HepG2 (cell line): ENCODE results near the gene CTDSP1. TPM values are rescaled to one million over a fixed set of nuclear protein-coding genes. Genes with fewer than 3 reads are reported as not detected.

ENCODE experiments used
- ATF1 ChIP-seq: IDR thresholded peaks from 2 replicates; pipeline ENCODE4 v1.6.1; 2016; ENCODE audit warnings: mild to moderate bottlenecking, control low read depth
- FOXK2 ChIP-seq: fragments of 450-650 bp; IDR thresholded peaks from 2 replicates; pipeline ENCODE4 v1.6.1; 2016
- HMGA1 ChIP-seq: sonication (generic); formaldehyde crosslinking; conservative IDR thresholded peaks from 2 replicates; pipeline ENCODE4 v1.4.0; 2020; ENCODE audit warnings: missing genetic modification reagents
- KDM1A ChIP-seq: IDR thresholded peaks from 2 replicates; pipeline ENCODE4 v1.6.1; 2016; ENCODE audit warnings: missing compliant biosample characterization
- KDM5A ChIP-seq: fragments of 200-600 bp; sonication (generic); IDR thresholded peaks from 2 replicates; pipeline ENCODE4 v1.7.0; 2018; ENCODE audit warnings: antibody characterized with exemption, mild to moderate bottlenecking, low read length, borderline replicate concordance
- MIER3 ChIP-seq: IDR thresholded peaks from 2 replicates; pipeline ENCODE4 v1.6.1; 2016; ENCODE audit warnings: missing compliant biosample characterization, borderline replicate concordance
- NFE2L1 ChIP-seq: sonication (generic); formaldehyde crosslinking; IDR thresholded peaks from 2 replicates; pipeline ENCODE4 v1.4.0; 2020; ENCODE audit warnings: missing genetic modification reagents, mild to moderate bottlenecking, borderline replicate concordance
- NR2C2 ChIP-seq: sonication (generic); formaldehyde crosslinking; IDR thresholded peaks from 2 replicates; pipeline ENCODE4 v1.4.0; 2020; ENCODE audit warnings: missing genetic modification reagents, mild to moderate bottlenecking, moderate library complexity, borderline replicate concordance
- NR2F2 ChIP-seq: IDR thresholded peaks from 2 replicates; pipeline ENCODE4 v1.6.1; 2012; ENCODE audit warnings: low read depth, inconsistent platforms, borderline replicate concordance
- PPARG ChIP-seq: conservative IDR thresholded peaks from 2 replicates; pipeline ENCODE4 v1.6.1; 2016; ENCODE audit warnings: missing biosample characterization, missing genetic modification reagents
- TP53 ChIP-seq: sonication (generic); formaldehyde crosslinking; conservative IDR thresholded peaks from 2 replicates; pipeline ENCODE4 v1.4.0; 2020; ENCODE audit warnings: missing genetic modification reagents
- ZFP36L1 ChIP-seq: sonication (generic); formaldehyde crosslinking; IDR thresholded peaks from 2 replicates; pipeline ENCODE4 v1.8.0; 2022; ENCODE audit warnings: mild to moderate bottlenecking, missing genetic modification reagents, moderate library complexity
- ZMAT3 ChIP-seq: sonication (generic); formaldehyde crosslinking; conservative IDR thresholded peaks from 2 replicates; pipeline ENCODE4 v1.7.0; 2021; ENCODE audit warnings: missing genetic modification reagents
- ZMYM4 ChIP-seq: sonication (generic); formaldehyde crosslinking; IDR thresholded peaks from 2 replicates; pipeline ENCODE4 v1.8.1; 2023; ENCODE audit warnings: mild to moderate bottlenecking, missing genetic modification reagents
- ZNF34 ChIP-seq: sonication (generic); formaldehyde crosslinking; IDR thresholded peaks from 2 replicates; pipeline ENCODE4 v1.4.0; 2020; ENCODE audit warnings: mild to moderate bottlenecking, missing genetic modification reagents, borderline replicate concordance
- ZNF749 ChIP-seq: sonication (generic); formaldehyde crosslinking; IDR thresholded peaks from 2 replicates; pipeline ENCODE4 v1.8.0; 2022; ENCODE audit warnings: mild to moderate bottlenecking, missing genetic modification reagents, moderate library complexity, borderline replicate concordance
- polyA plus RNA-seq, 8 experiments: library from polyadenylated mRNA; depleted of rRNA in 3 of 8; stranded (reverse) in 7 of 8; unstranded in 1 of 8; fragments of >200 nt; fragmentation: Illumina TruSeq in 4 of 8; extraction: Trizol in 4 of 8; gene quantifications; 2 replicates each; pipeline versions ENCODE4 v1.2.1 to v1.2.3, GENCODE V29; 2011 to 2016; ENCODE audit warnings: low read depth in 4 of 8, missing spikeins in 1 of 8, mixed read lengths in 1 of 8; ENCODE audit not compliant: insufficient read depth in 1 of 8
- total RNA-seq, 5 experiments: library from RNA; depleted of rRNA; stranded (reverse); fragments of >200 nt; fragmentation: Illumina TruSeq; extraction: Trizol; gene quantifications; 2 replicates each; pipeline ENCODE4 v1.2.3, GENCODE V29; 2016; ENCODE audit warnings: low read depth in 1 of 5
- TF ChIP-seq, protein P1 (sequence below): sonication (generic); formaldehyde crosslinking; conservative IDR thresholded peaks from 2 replicates; pipeline ENCODE4 v1.8.1; 2023; ENCODE audit warnings: missing genetic modification reagents
- TF ChIP-seq, protein P2 (sequence below): IDR thresholded peaks from 2 replicates; pipeline ENCODE4 v1.6.1; 2016; ENCODE audit warnings: low read depth, borderline replicate concordance
- TF ChIP-seq, protein P3 (sequence below): sonication (generic); formaldehyde crosslinking; IDR thresholded peaks from 2 replicates; pipeline ENCODE4 v1.4.0; 2020; ENCODE audit warnings: mild to moderate bottlenecking, missing genetic modification reagents, borderline replicate concordance
- TF ChIP-seq, protein P4 (sequence below): sonication (generic); formaldehyde crosslinking; IDR thresholded peaks from 2 replicates; pipeline ENCODE4 v1.8.1; 2023; ENCODE audit warnings: missing genetic modification reagents, mild to moderate bottlenecking, borderline replicate concordance
- TF ChIP-seq, protein P5 (sequence below): sonication (generic); formaldehyde crosslinking; IDR thresholded peaks from 2 replicates; pipeline ENCODE4 v1.4.0; 2020; ENCODE audit warnings: missing genetic modification reagents
- TF ChIP-seq, protein P6 (sequence below): sonication (generic); formaldehyde crosslinking; IDR thresholded peaks from 2 replicates; pipeline ENCODE4 v1.5.0; 2020; ENCODE audit warnings: missing genetic modification reagents

Gene CTDSP1
- total and polyA plus RNA-seq, 2 of the 13 experiments (the other 11 are each of a cell fraction or from before 2014, with no cell fraction given), result 91.0 to 268 TPM

DNA sequence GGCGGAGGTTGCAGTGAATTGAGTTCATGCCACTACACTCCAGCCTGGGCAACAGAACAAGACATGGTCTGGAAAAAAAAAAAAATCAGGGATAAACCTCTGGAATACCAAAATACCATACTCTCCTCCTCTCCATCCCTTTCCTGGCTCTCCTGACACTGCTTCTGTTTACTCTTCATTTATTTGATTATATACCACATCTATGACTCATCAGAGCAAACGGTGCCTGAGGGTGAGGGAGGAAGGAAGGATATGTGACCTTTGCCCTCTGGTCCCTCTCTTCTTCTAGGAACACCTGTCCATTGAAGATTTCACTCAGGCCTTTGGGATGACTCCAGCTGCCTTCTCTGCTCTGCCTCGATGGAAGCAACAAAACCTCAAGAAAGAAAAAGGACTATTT is 49.3 kb downstream of the CTDSP1 start (continued):
- TF ChIP-seq ZFP36L1 (no peak), ZMYM4 (no peak), NFE2L1 (CRISPR knock-in tag) (no peak), NR2C2 (peak; percentile 74), KDM5A (no peak; the same call in 1 of the 2 replicates), PPARG (no peak; the same call in 1 of the 2 replicates), FOXK2 (no peak), TP53 (no peak), ZMAT3 (CRISPR knock-in tag) (0 out of 2 replicates have a peak, but pooled peaks have one; percentile 27), NR2F2 (peak; percentile 59), ATF1 (CRISPR knock-in tag) (peak; percentile 35; the same call in 1 of the 2 replicates), ZNF34 (no peak), MIER3 (CRISPR knock-in tag) (no peak), HMGA1 (no peak), ZNF749 (CRISPR knock-in tag) (no peak), KDM1A (0 out of 2 replicates have a peak, but pooled peaks have one; percentile 29)
- TF ChIP-seq, protein P1, sequence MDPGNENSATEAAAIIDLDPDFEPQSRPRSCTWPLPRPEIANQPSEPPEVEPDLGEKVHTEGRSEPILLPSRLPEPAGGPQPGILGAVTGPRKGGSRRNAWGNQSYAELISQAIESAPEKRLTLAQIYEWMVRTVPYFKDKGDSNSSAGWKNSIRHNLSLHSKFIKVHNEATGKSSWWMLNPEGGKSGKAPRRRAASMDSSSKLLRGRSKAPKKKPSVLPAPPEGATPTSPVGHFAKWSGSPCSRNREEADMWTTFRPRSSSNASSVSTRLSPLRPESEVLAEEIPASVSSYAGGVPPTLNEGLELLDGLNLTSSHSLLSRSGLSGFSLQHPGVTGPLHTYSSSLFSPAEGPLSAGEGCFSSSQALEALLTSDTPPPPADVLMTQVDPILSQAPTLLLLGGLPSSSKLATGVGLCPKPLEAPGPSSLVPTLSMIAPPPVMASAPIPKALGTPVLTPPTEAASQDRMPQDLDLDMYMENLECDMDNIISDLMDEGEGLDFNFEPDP, result no peak
- TF ChIP-seq, protein P2, sequence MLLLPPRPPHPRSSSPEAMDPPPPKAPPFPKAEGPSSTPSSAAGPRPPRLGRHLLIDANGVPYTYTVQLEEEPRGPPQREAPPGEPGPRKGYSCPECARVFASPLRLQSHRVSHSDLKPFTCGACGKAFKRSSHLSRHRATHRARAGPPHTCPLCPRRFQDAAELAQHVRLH (CRISPR knock-in tag), result 0 out of 2 replicates have a peak, but pooled peaks have one; percentile 45
- TF ChIP-seq, protein P3, sequence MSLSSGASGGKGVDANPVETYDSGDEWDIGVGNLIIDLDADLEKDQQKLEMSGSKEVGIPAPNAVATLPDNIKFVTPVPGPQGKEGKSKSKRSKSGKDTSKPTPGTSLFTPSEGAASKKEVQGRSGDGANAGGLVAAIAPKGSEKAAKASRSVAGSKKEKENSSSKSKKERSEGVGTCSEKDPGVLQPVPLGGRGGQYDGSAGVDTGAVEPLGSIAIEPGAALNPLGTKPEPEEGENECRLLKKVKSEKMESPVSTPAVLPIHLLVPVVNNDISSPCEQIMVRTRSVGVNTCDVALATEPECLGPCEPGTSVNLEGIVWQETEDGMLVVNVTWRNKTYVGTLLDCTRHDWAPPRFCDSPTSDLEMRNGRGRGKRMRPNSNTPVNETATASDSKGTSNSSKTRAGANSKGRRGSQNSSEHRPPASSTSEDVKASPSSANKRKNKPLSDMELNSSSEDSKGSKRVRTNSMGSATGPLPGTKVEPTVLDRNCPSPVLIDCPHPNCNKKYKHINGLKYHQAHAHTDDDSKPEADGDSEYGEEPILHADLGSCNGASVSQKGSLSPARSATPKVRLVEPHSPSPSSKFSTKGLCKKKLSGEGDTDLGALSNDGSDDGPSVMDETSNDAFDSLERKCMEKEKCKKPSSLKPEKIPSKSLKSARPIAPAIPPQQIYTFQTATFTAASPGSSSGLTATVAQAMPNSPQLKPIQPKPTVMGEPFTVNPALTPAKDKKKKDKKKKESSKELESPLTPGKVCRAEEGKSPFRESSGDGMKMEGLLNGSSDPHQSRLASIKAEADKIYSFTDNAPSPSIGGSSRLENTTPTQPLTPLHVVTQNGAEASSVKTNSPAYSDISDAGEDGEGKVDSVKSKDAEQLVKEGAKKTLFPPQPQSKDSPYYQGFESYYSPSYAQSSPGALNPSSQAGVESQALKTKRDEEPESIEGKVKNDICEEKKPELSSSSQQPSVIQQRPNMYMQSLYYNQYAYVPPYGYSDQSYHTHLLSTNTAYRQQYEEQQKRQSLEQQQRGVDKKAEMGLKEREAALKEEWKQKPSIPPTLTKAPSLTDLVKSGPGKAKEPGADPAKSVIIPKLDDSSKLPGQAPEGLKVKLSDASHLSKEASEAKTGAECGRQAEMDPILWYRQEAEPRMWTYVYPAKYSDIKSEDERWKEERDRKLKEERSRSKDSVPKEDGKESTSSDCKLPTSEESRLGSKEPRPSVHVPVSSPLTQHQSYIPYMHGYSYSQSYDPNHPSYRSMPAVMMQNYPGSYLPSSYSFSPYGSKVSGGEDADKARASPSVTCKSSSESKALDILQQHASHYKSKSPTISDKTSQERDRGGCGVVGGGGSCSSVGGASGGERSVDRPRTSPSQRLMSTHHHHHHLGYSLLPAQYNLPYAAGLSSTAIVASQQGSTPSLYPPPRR (CRISPR knock-in tag), result 0 out of 2 replicates have a peak, but pooled peaks have one; percentile 30
- TF ChIP-seq, protein P4, sequence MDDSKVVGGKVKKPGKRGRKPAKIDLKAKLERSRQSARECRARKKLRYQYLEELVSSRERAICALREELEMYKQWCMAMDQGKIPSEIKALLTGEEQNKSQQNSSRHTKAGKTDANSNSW, result no peak
- TF ChIP-seq, protein P5, sequence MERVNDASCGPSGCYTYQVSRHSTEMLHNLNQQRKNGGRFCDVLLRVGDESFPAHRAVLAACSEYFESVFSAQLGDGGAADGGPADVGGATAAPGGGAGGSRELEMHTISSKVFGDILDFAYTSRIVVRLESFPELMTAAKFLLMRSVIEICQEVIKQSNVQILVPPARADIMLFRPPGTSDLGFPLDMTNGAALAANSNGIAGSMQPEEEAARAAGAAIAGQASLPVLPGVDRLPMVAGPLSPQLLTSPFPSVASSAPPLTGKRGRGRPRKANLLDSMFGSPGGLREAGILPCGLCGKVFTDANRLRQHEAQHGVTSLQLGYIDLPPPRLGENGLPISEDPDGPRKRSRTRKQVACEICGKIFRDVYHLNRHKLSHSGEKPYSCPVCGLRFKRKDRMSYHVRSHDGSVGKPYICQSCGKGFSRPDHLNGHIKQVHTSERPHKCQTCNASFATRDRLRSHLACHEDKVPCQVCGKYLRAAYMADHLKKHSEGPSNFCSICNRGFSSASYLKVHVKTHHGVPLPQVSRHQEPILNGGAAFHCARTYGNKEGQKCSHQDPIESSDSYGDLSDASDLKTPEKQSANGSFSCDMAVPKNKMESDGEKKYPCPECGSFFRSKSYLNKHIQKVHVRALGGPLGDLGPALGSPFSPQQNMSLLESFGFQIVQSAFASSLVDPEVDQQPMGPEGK (CRISPR knock-in tag), result no peak
- TF ChIP-seq, protein P6, sequence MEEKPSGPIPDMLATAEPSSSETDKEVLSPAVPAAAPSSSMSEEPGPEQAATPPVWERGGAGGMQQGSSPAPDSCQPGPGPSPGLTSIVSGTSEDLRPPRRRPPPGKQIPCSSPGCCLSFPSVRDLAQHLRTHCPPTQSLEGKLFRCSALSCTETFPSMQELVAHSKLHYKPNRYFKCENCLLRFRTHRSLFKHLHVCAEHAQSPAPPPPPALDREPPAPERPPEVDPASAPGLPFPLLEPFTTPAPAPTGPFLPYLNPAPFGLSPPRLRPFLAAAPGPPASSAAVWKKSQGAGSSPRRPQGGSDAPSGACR (CRISPR knock-in tag), result no peak
